ENCODE data around the gene PDHB.

The PDHB gene

DNA sequence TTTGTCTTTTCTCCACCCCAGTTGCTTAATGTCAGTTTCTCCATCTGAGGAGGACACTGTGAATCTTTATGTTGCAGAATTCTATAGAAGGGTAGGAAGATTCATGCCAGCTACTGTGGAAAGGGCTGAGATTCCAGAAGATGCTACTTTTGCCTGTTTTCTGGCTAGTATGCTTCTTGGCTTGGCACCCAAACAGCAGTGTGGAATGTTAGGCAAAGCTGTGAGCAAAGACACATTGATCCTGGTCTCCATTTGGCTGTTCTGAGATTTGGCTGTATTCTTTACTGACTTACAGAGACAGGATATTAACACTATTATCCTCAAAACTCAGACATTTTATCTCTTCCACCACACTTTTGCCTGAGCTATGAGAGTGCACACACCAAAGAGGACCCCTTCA is 39.3 kb downstream of the PDHB start:
- no peak for DNase-seq

DNA sequence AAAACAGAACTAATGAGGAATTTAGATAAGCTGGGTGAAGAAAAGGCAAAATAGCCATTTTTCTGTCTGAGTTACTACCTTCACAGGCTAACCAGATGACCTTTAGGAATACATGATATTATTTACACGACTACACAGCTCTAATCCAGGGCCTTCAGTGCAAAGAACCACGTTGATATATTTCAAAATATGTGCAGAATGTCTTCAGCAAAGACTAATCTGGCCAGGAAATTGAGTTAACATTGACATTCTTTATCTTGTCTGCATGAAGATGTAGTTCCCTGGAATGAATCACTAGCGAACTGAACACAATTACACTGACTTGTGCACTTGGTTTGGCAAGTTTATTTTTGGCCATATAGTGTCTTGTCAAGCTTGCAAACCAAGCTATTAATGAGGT is 41.5 kb downstream of the PDHB start:
- no peak for DNase-seq

DNA sequence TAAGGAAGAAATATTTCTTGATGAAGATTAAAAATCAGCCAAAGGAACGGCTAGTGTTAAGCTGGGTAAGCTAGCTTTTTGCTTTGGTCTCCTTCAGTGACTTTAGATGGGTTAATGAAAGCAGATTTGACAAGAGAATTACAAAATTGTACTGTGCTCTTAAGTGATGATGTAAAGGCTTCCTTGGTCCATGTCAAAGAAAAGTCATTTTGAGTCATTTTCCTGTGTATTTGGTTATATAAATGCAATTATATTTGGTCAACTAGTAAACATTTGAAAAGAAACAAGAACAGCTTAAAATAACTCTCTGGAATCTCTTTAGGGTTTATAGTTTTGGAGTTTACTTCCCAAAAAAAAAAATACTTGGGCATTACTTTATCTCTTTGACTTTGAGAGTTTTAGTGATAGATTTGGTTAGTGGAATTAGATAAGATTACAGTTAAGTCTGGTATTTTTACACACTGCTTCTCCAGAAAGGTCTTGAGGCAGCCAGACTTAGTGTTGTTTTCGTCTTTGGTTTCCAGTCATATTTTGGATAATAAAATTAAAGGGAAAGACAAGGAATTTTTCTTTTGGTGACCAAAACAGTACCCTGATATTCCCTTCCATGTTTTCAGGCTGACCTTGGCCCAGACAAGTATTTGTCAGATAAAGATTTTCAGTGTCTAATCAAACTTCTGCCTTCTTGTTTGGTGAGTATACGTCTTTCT is 42.3 kb downstream of the PDHB start:
- DNase-seq, result no peak

DNA sequence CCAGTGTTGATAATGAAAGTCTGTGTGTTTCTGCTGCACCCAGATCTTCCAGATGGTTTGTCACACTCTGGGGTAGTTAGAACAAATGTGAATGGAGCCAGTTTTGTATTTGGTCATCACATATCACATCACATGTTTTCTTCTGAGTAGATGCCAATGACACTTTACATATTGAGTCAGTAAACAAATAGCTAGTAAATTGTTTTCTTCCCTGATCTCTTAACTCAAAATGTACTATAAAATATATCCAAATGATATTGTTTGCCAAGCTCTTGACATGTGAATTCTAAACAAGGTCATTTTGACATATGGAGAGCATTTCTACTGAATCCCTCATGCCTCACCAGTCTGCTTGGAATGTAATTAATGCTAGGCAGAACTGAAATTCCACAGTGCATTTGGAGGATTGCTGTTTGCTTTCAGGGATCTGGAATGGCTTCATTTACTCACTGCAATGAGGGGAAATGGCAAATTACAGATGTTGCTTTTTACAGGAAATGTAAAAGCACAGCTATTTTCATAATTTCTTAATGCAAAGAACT is 45.0 kb downstream of the PDHB start:
- DNase-seq, result peak; percentile 90

DNA sequence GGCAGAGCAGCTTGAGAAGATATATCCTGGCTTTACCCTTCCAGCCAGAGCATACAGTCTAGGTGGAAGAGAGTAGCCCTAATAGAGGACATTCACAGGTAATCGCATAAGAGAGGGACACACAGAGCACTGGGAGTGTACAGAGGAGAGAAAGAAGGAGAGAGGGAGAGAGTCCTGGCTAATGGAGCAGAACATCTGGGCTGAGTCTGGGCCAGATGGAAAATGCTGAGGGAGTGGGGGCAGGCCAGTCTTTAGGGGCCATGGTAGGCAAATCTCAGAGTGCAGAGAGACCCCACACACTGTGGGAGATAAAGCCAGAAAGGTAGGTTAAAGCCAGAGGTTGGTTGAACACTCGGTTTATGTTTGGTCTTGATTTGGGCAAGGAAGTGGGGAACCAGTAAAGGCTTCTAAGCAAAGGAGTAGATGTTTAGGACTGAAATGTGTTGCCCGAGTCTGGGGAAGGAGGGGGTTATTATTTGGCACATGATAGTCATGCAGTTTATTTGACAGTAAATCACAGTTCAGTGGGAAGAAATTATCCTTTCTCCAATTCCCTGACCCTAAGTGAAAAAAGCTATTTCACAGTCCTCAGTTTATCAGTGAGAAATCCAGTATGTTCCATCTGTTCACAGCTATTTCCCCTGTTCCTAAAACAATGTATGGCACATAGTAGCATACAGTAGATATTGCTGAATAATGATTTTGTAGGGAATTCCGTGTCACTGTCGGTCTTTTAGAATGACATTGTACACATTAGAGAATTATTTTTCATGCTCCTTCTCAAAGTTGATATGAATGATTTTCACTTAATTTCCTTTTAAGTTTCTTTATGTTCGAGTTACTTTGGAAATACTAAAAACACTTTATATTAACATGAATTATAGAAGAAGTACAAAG is 45.7 kb downstream of the PDHB start:
- no peak for DNase-seq

DNA sequence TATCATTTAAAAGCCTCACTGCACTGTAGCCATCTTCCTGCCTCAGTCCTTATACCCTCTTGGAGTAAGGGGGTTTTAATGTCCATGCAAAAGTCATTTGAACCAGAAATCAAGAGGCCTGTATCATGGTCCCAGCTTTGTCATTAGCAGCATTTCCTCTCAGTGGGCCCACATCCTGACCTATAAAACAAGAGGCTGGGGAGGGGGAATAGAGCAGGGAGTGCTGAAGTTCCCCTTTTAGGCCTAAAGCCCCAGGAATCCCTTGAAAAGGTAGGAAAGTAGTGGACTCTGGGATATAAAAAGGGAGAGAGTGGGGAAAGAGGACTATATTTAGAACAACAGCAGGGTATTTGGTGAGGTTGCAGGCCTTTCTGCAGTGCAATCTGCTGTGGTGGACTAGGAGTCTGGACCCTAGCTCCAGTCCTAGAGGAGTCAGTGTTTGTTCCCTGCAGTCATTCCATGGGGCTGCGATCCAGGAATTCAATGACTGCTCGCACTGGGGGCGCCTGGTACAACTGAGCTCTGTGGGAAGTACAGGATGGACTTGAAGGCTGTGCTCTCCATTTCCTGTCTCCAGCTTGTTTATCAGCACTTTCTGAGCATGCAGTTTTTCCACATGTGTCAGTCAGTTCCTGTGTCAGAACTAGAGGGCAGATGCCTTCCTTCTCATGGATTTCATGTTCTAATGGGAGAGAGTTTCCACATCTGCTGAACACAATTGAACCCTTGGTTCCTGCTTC is 46.8 kb downstream of the PDHB start:
- peak; percentile 79 for DNase-seq

DNA sequence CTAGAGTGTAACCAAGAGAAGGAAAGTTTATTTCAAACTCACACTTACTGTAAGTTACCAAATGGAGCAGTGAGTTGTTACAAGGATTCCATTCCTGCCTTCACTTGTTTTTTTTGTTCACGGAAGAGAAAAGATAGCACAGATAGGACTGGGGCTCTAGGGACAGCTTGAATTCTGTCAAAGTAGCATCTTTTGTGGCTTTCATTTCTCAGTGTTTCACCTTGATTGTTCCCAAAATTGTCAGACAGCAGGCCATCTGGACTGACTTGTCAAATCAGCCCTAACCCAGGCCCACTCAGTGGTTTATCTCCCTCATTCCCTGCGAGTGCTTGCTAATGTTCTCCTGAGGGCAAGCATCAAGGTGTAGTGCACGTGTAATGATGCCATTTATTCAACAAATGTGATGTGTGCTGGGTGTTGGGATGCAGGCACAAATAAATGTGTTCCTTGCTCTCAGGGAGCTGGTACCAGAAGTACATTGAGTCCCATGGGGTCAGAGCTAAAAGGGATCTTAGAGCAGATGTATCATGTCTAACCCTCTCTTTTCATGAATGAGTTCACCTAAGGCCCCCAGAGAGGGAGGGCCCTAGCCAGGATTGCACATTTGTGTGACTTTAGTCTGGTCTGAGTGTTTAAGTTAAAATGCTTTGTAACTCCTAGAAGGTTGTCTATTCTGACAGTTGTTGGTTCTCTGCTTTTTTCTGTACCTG is 49.1 kb downstream of the PDHB start:
- DNase-seq, result no peak

DNA sequence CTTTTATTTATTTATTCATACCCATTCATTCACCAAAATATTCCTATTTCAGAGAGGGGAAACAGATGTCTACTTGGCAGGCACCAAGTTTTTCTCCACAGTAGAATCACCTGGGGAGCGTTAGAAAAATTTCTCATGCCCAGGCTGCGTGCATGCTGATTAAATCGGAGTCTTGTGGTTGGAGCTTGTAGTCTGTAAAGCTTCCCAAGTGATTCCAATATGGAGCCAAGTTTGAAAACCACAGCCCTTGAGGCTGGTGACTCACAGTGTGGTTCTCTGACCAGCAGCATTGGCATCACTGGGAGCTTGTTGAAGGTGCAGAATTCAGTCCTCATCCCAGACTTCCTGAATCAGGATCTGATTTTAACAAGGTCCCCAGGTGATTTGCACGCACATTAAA is 49.7 kb downstream of the PDHB start:
- peak; percentile 100 for DNase-seq

DNA sequence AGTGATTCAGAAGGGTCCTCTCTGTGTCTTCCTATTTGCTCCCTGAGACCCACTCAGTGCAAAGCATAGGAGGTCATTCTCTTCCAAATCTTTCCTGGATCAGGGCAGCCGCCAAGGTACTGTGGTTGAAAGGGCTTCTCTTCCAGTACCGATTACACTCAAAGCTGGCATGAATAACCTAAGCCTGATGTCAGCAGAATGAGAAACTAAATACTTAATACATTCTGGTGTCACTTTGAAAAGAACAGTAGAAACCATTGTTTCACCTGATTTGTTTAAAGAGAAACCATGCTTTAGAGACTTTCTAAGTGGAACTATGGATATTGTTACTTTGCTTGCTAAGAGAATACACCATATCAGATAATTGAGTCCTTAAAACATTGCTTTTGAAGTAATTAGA is 50.2 kb downstream of the PDHB start:
- peak; percentile 45 for DNase-seq

DNA sequence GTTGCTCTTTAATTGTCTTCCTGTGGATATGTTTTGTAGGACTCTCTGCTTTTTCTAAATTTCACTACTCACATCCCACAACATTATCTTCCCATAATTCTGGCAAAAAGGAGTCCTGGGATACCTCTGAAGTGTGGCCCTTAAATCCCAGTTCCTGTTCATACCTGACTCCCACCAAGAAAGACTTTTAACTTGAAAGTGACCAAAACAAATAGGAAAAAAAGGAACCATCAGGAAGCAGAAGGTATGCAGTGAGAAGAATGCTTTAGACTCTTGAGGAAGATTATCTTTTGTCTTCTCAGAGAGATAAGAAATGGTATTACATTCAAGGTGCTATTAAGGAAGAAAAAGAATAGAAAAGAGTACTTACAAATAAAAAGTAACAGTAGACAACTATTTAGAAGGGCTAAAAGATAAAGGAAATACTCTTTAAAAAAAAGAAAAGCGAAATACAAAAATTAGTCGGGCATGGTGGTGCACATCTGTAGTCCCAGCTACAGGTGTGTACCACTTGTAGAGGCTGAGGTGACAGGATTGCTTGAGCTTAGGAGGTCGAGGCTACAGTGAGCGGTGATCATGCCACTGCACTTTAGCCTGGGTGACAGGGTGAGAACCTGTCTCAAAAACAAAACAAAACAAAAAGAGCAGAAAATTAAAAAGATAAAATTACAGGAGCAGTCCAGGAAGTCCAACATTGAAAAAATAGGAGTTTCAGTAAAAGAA is 54.1 kb downstream of the PDHB start:
- DNase-seq, result no peak

DNA sequence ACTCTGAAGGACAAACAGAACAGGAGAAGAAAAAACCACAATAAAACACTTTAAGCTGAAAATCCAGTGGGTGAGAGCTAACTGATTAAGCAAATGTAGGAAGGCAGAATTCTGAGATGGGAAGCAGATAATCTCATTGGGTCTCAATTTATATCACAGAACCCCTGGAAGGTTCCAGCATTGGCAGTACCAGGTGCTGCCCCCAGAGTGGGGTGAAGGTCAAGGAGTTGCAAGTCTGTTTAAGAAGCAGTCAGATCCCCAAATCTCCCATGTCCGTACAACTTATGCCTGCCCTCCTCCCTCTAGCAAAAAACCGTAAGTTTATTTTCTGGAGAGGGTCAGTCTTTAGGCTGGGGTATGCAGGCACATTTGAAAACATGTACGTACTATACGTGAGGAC is 55.9 kb downstream of the PDHB start:
- no peak for DNase-seq

All from fibroblast of upper back skin (primary cell).